Kidney tubule cell (primary cell): ENCODE measurements around the gene ARL8A.
"Not testable (repeated sequence)": the region's sequence is repeated elsewhere in the genome, so short reads cannot be mapped to it uniquely, and the experiment has no call there.

Experiments
- DNase-seq: peaks from one replicate; pipeline ENCODE4 v3.0.0-alpha.2; 2018; ENCODE audit warnings: low spot score

The ARL8A gene

GRCh38 chr1:202173993-202174392 is 29.5 kb upstream of the ARL8A start:
- DNase-seq = no peak

- DNase-seq = no peak
Measured at GRCh38 chr1:202172015-202172355, 27.4 kb upstream of the ARL8A start.

GRCh38 chr1:202171292-202172014 is 26.9 kb upstream of the ARL8A start:
- no peak for DNase-seq

- DNase-seq = no peak
Measured at GRCh38 chr1:202170726-202171125, 26.2 kb upstream of the ARL8A start.

- DNase-seq = no peak
Measured at GRCh38 chr1:202168861-202169260, 24.3 kb upstream of the ARL8A start.

GRCh38 chr1:202167708-202168415 is 23.3 kb upstream of the ARL8A start:
- DNase-seq = no peak

GRCh38 chr1:202167054-202167453 is 22.5 kb upstream of the ARL8A start:
- DNase-seq = not testable (repeated sequence)

GRCh38 chr1:202165942-202166843 is 21.7 kb upstream of the ARL8A start:
- no peak for DNase-seq

- no peak for DNase-seq
Measured at GRCh38 chr1:202165267-202165941, 20.9 kb upstream of the ARL8A start.

GRCh38 chr1:202164271-202165037 is 19.9 kb upstream of the ARL8A start:
- no peak for DNase-seq

GRCh38 chr1:202163281-202164270 is 19.0 kb upstream of the ARL8A start:
- no peak for DNase-seq

- no peak for DNase-seq
Measured at GRCh38 chr1:202162418-202163280, 18.1 kb upstream of the ARL8A start.

- DNase-seq = no peak
Measured at GRCh38 chr1:202162047-202162417, 17.5 kb upstream of the ARL8A start.

GRCh38 chr1:202161151-202162046 is 16.9 kb upstream of the ARL8A start:
- no peak for DNase-seq

GRCh38 chr1:202160377-202160940 is 15.9 kb upstream of the ARL8A start, which contains the start of gene PTPN7:
Gene PTPN7 (minus strand): TSS chr1:202160602. CDS start chr1:202159402, 1,200 bp downstream.
- DNase-seq = no peak

- no peak for DNase-seq
Measured at GRCh38 chr1:202159534-202160371, 15.2 kb upstream of the ARL8A start.
